ENCODE data around the gene SLC45A3. TPM values are rescaled to one million over a fixed set of nuclear protein-coding genes. Genes with fewer than 3 reads are reported as not detected.

SLC45A3 gene
- total and polyA plus RNA-seq, 2 donors (not counting 3 experiments of a cell fraction or from before 2014, with no cell fraction given) = 15.1 to 15.6 TPM

DNA sequence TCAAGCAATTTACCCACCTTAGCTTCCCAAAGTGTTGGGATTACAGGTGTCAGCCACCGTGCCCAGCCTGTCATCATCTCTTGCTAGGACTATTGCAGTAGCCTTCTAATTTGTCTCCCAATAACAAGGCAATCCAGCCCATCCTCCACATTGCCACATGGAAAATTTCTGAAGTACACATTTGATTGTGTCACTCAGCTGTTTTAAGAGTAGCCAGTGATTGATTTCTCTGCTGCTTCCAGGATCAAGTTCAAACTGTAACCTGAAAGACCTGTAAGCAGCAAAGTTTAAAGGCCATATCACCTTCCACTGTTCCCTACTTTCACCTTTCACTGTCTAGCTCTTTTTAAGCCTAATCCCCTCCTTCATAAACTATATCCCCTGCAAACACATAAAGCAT, 40.7 kb downstream of the SLC45A3 start:
- dilution Hi-C loops (cut with MboI; ENCODE audit: extremely low pct_ligation_motif_present, low sequenced_read_pairs) = no loop called here
- Histone ChIP-seq H3K4me3 (replicated peaks in 1 of 3; ENCODE audit: insufficient read depth in 1 of 3, low read depth in 1 of 3, low read length in 3 of 3) (no peak overlapping the region), H3K9me1 (replicated peaks; ENCODE audit: control insufficient read depth, extremely low read depth, insufficient read depth, low read length) (no peaks in the 10 kb centered on the region), H3K36me3 (ENCODE audit: control insufficient read depth in 2 of 2, extremely low read depth in 1 of 2, insufficient read depth in 2 of 2, low read length in 2 of 2) (no peaks in the 10 kb centered on the region), H4K20me1 (replicated peaks; ENCODE audit: control insufficient read depth, extremely low read depth, insufficient read depth, low read length) (no peaks in the 10 kb centered on the region), H3K27me3 (ENCODE audit: control insufficient read depth in 2 of 2, insufficient read depth in 2 of 2, low read length in 2 of 2) (no peaks in the 10 kb centered on the region), H3K4me2 (ENCODE audit: insufficient read depth, low read length) (no peak overlapping the region), H3K4me1 (ENCODE audit: control insufficient read depth, extremely low read depth, insufficient read depth, low read length) (no peaks in the 10 kb centered on the region), H3K27ac (ENCODE audit: insufficient read depth, low read depth, low read length) (no peak overlapping the region), H3K79me2 (ENCODE audit: control insufficient read depth, insufficient read depth, low read length) (no peaks in the 10 kb centered on the region), H3K9me3 (replicated peaks; ENCODE audit: control insufficient read depth, insufficient read depth, low read length) (no peaks in the 10 kb centered on the region), H3K9ac (replicated peaks; ENCODE audit: extremely low read depth, insufficient read depth, low read length) (no peak overlapping the region), H2AFZ (ENCODE audit: low read depth, low read length) (no peak overlapping the region)
- TF ChIP-seq MYC (IDR thresholded peaks at IDR 0.05; ENCODE audit: low read depth, low read length) (no peak), POLR2A (IDR thresholded peaks at IDR 0.05; ENCODE audit: low read depth, low read length) (no peak), GATA2 (IDR thresholded peaks at IDR 0.05; ENCODE audit: insufficient read depth, insufficient read length, low read depth, low read length) (no peak), FOS (IDR thresholded peaks at IDR 0.05; ENCODE audit: borderline replicate concordance, insufficient read depth, low read length) (no peak), EZH2 (IDR thresholded peaks at IDR 0.05; ENCODE audit: borderline replicate concordance, low read depth, low read length, severe bottlenecking) (no peak), JUN (IDR thresholded peaks at IDR 0.05; ENCODE audit: borderline replicate concordance, insufficient read depth, insufficient read length, low read depth) (no peak), POLR2AphosphoS5 (IDR thresholded peaks at IDR 0.05; ENCODE audit: insufficient read depth, low read depth, low read length) (no peak)
- TF ChIP-seq, protein P1, sequence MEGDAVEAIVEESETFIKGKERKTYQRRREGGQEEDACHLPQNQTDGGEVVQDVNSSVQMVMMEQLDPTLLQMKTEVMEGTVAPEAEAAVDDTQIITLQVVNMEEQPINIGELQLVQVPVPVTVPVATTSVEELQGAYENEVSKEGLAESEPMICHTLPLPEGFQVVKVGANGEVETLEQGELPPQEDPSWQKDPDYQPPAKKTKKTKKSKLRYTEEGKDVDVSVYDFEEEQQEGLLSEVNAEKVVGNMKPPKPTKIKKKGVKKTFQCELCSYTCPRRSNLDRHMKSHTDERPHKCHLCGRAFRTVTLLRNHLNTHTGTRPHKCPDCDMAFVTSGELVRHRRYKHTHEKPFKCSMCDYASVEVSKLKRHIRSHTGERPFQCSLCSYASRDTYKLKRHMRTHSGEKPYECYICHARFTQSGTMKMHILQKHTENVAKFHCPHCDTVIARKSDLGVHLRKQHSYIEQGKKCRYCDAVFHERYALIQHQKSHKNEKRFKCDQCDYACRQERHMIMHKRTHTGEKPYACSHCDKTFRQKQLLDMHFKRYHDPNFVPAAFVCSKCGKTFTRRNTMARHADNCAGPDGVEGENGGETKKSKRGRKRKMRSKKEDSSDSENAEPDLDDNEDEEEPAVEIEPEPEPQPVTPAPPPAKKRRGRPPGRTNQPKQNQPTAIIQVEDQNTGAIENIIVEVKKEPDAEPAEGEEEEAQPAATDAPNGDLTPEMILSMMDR (IDR thresholded peaks at IDR 0.05; ENCODE audit: extremely low read depth in 1 of 2, insufficient read depth in 1 of 2, low read depth in 1 of 2, low read length in 2 of 2) = no peak
- TF ChIP-seq, protein P2, sequence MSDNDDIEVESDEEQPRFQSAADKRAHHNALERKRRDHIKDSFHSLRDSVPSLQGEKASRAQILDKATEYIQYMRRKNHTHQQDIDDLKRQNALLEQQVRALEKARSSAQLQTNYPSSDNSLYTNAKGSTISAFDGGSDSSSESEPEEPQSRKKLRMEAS (IDR thresholded peaks at IDR 0.05; ENCODE audit: insufficient read depth, insufficient read length) = no peak
- intact Hi-C loops (cut with micrococcal nuclease) = no loop called here
- DNase-seq (ENCODE audit: low read depth, low spot score) (no peak), FAIRE-seq (no peak)
- no TSS peak for BruUV-seq (replicated peaks)
- POLR2A ChIA-PET = no interaction called here
- CTCF ChIA-PET = interaction anchor here (1.0 to 2.7 kb wide), 3 partner anchors 18 to 51 kb away, joined by 3 to 14 read pairs (median 5); no protein-coding TSS in a partner anchor

Data from endothelial cell of umbilical vein (primary cell).